HCT116 (cell line): ENCODE results near the gene GPR39.

ENCODE experiments used
- CTCF ChIP-seq, 3 experiments: fragments of 200-600 bp in 1 of 3; sonication (generic) in 1 of 3; IDR thresholded peaks in 2 of 3; conservative IDR thresholded peaks in 1 of 3; 2 replicates each; pipeline ENCODE4 v1.5.1; 2012 to 2017; ENCODE audit warnings: low read depth in 2 of 3, low read length in 2 of 3, antibody characterized with exemption in 1 of 3, borderline replicate concordance in 1 of 3, control low read depth in 1 of 3, mild to moderate bottlenecking in 1 of 3, mixed read lengths in 1 of 3, mixed run types in 1 of 3, moderate library complexity in 1 of 3; ENCODE audit not compliant: insufficient read depth in 1 of 3
- MAX ChIP-seq: IDR thresholded peaks from 2 replicates; pipeline ENCODE4 v1.6.1; 2012
- SP1 ChIP-seq: IDR thresholded peaks from 2 replicates; pipeline ENCODE4 v1.6.1; 2012; ENCODE audit warnings: low read depth
- ZNF274 ChIP-seq: fragments of 200-500 bp; sonication (Bioruptor generic); IDR thresholded peaks from 2 replicates; pipeline ENCODE4 v1.6.1; 2014; ENCODE audit warnings: mild to moderate bottlenecking, low read depth, low read length, inconsistent platforms
- TF ChIP-seq, protein P1 (sequence below): IDR thresholded peaks from 2 replicates; pipeline ENCODE4 v1.6.1; 2012; ENCODE audit warnings: low read depth

DNA sequence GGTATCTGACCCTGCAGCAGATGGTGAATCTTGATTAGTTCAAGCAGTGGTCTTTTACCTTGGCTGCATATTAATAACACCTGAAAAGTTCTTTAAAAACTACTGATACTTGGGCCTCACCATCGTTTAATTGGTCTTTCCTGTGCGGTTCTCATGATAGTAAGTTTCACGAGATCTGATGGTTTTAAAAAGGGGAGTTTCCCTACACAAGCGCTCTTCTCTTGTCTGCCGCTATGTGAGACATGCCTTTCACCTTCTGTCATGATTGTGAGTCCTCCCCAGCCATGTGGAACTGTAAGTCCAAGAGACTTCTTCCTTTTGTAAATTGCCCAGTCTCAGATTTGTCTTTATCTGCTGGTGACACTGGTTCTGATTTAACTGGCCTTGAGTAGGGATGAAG, 151.1 kb downstream of the GPR39 start:
- TF ChIP-seq, protein P1, sequence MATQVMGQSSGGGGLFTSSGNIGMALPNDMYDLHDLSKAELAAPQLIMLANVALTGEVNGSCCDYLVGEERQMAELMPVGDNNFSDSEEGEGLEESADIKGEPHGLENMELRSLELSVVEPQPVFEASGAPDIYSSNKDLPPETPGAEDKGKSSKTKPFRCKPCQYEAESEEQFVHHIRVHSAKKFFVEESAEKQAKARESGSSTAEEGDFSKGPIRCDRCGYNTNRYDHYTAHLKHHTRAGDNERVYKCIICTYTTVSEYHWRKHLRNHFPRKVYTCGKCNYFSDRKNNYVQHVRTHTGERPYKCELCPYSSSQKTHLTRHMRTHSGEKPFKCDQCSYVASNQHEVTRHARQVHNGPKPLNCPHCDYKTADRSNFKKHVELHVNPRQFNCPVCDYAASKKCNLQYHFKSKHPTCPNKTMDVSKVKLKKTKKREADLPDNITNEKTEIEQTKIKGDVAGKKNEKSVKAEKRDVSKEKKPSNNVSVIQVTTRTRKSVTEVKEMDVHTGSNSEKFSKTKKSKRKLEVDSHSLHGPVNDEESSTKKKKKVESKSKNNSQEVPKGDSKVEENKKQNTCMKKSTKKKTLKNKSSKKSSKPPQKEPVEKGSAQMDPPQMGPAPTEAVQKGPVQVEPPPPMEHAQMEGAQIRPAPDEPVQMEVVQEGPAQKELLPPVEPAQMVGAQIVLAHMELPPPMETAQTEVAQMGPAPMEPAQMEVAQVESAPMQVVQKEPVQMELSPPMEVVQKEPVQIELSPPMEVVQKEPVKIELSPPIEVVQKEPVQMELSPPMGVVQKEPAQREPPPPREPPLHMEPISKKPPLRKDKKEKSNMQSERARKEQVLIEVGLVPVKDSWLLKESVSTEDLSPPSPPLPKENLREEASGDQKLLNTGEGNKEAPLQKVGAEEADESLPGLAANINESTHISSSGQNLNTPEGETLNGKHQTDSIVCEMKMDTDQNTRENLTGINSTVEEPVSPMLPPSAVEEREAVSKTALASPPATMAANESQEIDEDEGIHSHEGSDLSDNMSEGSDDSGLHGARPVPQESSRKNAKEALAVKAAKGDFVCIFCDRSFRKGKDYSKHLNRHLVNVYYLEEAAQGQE, result no peak
- TF ChIP-seq MAX (no peak), CTCF (IDR thresholded peaks at IDR 0.05 in 2 of 3, conservative IDR thresholded peaks at IDR 0.05 in 1 of 3; ENCODE audit: borderline replicate concordance in 1 of 3, insufficient read depth in 1 of 3, low read depth in 2 of 3, low read length in 2 of 3) (no peak), ZNF274 (no peak), SP1 (no peak)
